HepG2 (cell line): ENCODE measurements around the gene CAMTA1. TPM values are rescaled to one million over a fixed set of nuclear protein-coding genes. Genes with fewer than 3 reads are reported as not detected.

Experiments used
- CCAR2 ChIP-seq: fragments of 200-400 bp; formaldehyde crosslinking; optimal IDR thresholded peaks from 2 replicates; pipeline ENCODE3; 2018; ENCODE audit warnings: low read depth, mild to moderate bottlenecking, low read length, moderate library complexity
- ELF3 ChIP-seq: IDR thresholded peaks from 2 replicates; pipeline ENCODE4 v1.6.1; 2016; ENCODE audit warnings: missing genetic modification reagents, missing compliant biosample characterization
- FLYWCH1 ChIP-seq: sonication (generic); formaldehyde crosslinking; IDR thresholded peaks from 2 replicates; pipeline ENCODE4 v1.8.1; 2023; ENCODE audit warnings: mild to moderate bottlenecking, missing genetic modification reagents
- FUBP1 ChIP-seq: sonication (generic); formaldehyde crosslinking; IDR thresholded peaks from 2 replicates; pipeline ENCODE4 v1.5.1; 2020; ENCODE audit warnings: missing genetic modification reagents, mild to moderate bottlenecking, borderline replicate concordance
- GRHL1 ChIP-seq: sonication (generic); formaldehyde crosslinking; conservative IDR thresholded peaks from 2 replicates; pipeline ENCODE4 v1.8.0; 2022; ENCODE audit warnings: missing genetic modification reagents
- HNRNPK ChIP-seq: fragments of 200-400 bp; formaldehyde crosslinking; IDR thresholded peaks from 2 replicates; pipeline ENCODE4 v1.6.1; 2018; ENCODE audit warnings: low read length, low read depth, moderate library complexity, mild to moderate bottlenecking; ENCODE audit not compliant: poor library complexity, severe bottlenecking
- IRF2 ChIP-seq: IDR thresholded peaks from 2 replicates; pipeline ENCODE4 v1.6.1; 2018; ENCODE audit warnings: missing genetic modification reagents, missing compliant biosample characterization
- KLF13 ChIP-seq: sonication (generic); formaldehyde crosslinking; IDR thresholded peaks from 2 replicates; pipeline ENCODE4 v1.4.0; 2020; ENCODE audit warnings: mild to moderate bottlenecking, missing genetic modification reagents
- RBFOX2 ChIP-seq: fragments of 200-400 bp; formaldehyde crosslinking; IDR thresholded peaks from 2 replicates; pipeline ENCODE4 v1.6.1; 2017; ENCODE audit warnings: low read depth, mild to moderate bottlenecking, low read length
- REL ChIP-seq: sonication (generic); formaldehyde crosslinking; conservative IDR thresholded peaks from 2 replicates; pipeline ENCODE4 v1.8.0; 2022; ENCODE audit warnings: mild to moderate bottlenecking, missing genetic modification reagents, moderate library complexity
- SIX1 ChIP-seq: sonication (generic); formaldehyde crosslinking; IDR thresholded peaks from 2 replicates; pipeline ENCODE4 v1.4.0; 2020; ENCODE audit warnings: missing genetic modification reagents, borderline replicate concordance
- ZBTB49 ChIP-seq: sonication (generic); formaldehyde crosslinking; IDR thresholded peaks from 2 replicates; pipeline ENCODE4 v1.4.0; 2020; ENCODE audit warnings: missing genetic modification reagents, borderline replicate concordance
- ZFP41 ChIP-seq: sonication (generic); formaldehyde crosslinking; IDR thresholded peaks from 2 replicates; pipeline ENCODE4 v1.4.0; 2020; ENCODE audit warnings: mild to moderate bottlenecking, missing genetic modification reagents, borderline replicate concordance
- ZNF160 ChIP-seq: sonication (generic); formaldehyde crosslinking; IDR thresholded peaks from 2 replicates; pipeline ENCODE4 v1.8.0; 2022; ENCODE audit warnings: mild to moderate bottlenecking, inconsistent platforms, missing genetic modification reagents
- ZNF292 ChIP-seq: sonication (generic); formaldehyde crosslinking; IDR thresholded peaks from 2 replicates; pipeline ENCODE4 v1.8.1; 2022; ENCODE audit warnings: mild to moderate bottlenecking, low read depth, missing genetic modification reagents, borderline replicate concordance
- ZNF7 ChIP-seq: IDR thresholded peaks from 2 replicates; pipeline ENCODE4 v1.6.1; 2016; ENCODE audit warnings: missing biosample characterization, missing genetic modification reagents
- polyA plus RNA-seq, 8 experiments: library from polyadenylated mRNA; depleted of rRNA in 3 of 8; stranded (reverse) in 7 of 8; unstranded in 1 of 8; fragments of >200 nt; fragmentation: Illumina TruSeq in 4 of 8; extraction: Trizol in 4 of 8; gene quantifications; 2 replicates each; pipeline versions ENCODE4 v1.2.1 to v1.2.3, GENCODE V29; 2011 to 2016; ENCODE audit warnings: low read depth in 4 of 8, missing spikeins in 1 of 8, mixed read lengths in 1 of 8; ENCODE audit not compliant: insufficient read depth in 1 of 8
- total RNA-seq, 5 experiments: library from RNA; depleted of rRNA; stranded (reverse); fragments of >200 nt; fragmentation: Illumina TruSeq; extraction: Trizol; gene quantifications; 2 replicates each; pipeline ENCODE4 v1.2.3, GENCODE V29; 2016; ENCODE audit warnings: low read depth in 1 of 5

CAMTA1 gene
- total and polyA plus RNA-seq, 2 of the 13 experiments (the other 11 are each of a cell fraction or from before 2014, with no cell fraction given), result 25.0 to 36.4 TPM

GRCh38 chr1:7805460-7805859 is 1020.2 kb downstream of the CAMTA1 start (continued):
- no peak for TF ChIP-seq FUBP1 (CRISPR knock-in tag)
- TF ChIP-seq KLF13, result no peak
- TF ChIP-seq ZFP41 (CRISPR knock-in tag), result no peak
- no peak for TF ChIP-seq GRHL1
- no peak for TF ChIP-seq RBFOX2
- TF ChIP-seq IRF2 (CRISPR knock-in tag), result no peak
- no peak for TF ChIP-seq CCAR2
- TF ChIP-seq ZBTB49, result no peak
- no peak for TF ChIP-seq ZNF160 (CRISPR knock-in tag)
- no peak for TF ChIP-seq REL (CRISPR knock-in tag)
- TF ChIP-seq ELF3 (CRISPR knock-in tag), result no peak
- no peak for TF ChIP-seq FLYWCH1 (CRISPR knock-in tag)
- no peak for TF ChIP-seq ZNF7
- no peak for TF ChIP-seq SIX1 (CRISPR knock-in tag)
- no peak for TF ChIP-seq HNRNPK
- no peak for TF ChIP-seq ZNF292 (CRISPR knock-in tag)
